PC-9 (cell line): ENCODE results near the gene ACSL5. TPM values are rescaled to one million over a fixed set of nuclear protein-coding genes. Genes with fewer than 3 reads are reported as not detected.

Experiments used
- Bru-seq: library from RNA; stranded (reverse); fragments of 400-500 nt; gene quantifications from one replicate; lab custom pipeline; 2021; lab: Mats Ljungman, UMichigan
- BruChase-seq, 2 experiments: library from RNA; stranded (reverse); fragments of 400-500 nt; gene quantifications; one replicate each; lab custom pipeline; 2021; lab: Mats Ljungman, UMichigan
- BruUV-seq: library from RNA; stranded (reverse); fragments of 400-500 nt; replicated peaks from 2 replicates; lab custom pipeline; 2021; lab: Mats Ljungman, UMichigan
- CTCF ChIA-PET: fragments of 300-600 bp; sonication (Branson Sonifier 250); formaldehyde crosslinking; loops from one replicate; lab custom pipeline; 2022; ENCODE audit warnings: antibody characterized with exemption; lab: Charles Lee
- POLR2A ChIA-PET: fragments of 300-600 bp; sonication (Branson Sonifier 250); formaldehyde crosslinking; loops from one replicate; lab custom pipeline; 2022; ENCODE audit warnings: antibody characterized with exemption; ENCODE audit not compliant: unreplicated experiment; lab: Charles Lee
- DNase-seq, 2 experiments: peaks; one replicate each; pipeline versions ENCODE4 v3.0.0 to v3.0.0-alpha.2; 2015 to 2022; ENCODE audit warnings: mixed read lengths in 1 of 2
- H2AFZ ChIP-seq: fragments of 200-600 bp; sonication (generic); 2 replicates; pipeline ENCODE4 v1.8.1; 2017; ENCODE audit warnings: antibody characterized with exemption
- H3F3A ChIP-seq: fragments of 200-600 bp; sonication (generic); 2 replicates; pipeline ENCODE4 v1.8.1; 2017; ENCODE audit warnings: antibody characterized with exemption, mild to moderate bottlenecking, low read depth; ENCODE audit not compliant: insufficient read depth
- H3K27ac ChIP-seq: fragments of 200-600 bp; sonication (generic); 2 replicates; pipeline ENCODE4 v1.6.1; 2016; ENCODE audit warnings: mixed run types
- H3K27me3 ChIP-seq: fragments of 200-600 bp; sonication (generic); 2 replicates; pipeline ENCODE4 v1.6.1; 2016; ENCODE audit warnings: low read depth, mixed run types; ENCODE audit not compliant: insufficient read depth
- H3K36me3 ChIP-seq: fragments of 200-600 bp; sonication (generic); 2 replicates; pipeline ENCODE4 v1.6.1; 2016; ENCODE audit warnings: low read depth, mixed run types
- H3K4me1 ChIP-seq: fragments of 200-600 bp; sonication (generic); replicated peaks from 2 replicates; pipeline ENCODE4 v1.6.1; 2016; ENCODE audit warnings: mixed run types; ENCODE audit not compliant: insufficient read depth
- H3K4me2 ChIP-seq: fragments of 200-600 bp; sonication (generic); 2 replicates; pipeline ENCODE4 v1.6.1; 2017; ENCODE audit warnings: mixed run types
- H3K4me3 ChIP-seq: fragments of 200-600 bp; sonication (generic); 2 replicates; pipeline ENCODE4 v1.6.1; 2016; ENCODE audit warnings: mixed run types
- H3K79me2 ChIP-seq: fragments of 200-600 bp; sonication (generic); 2 replicates; pipeline ENCODE4 v1.6.1; 2017; ENCODE audit warnings: low read depth, mixed run types
- H3K9me2 ChIP-seq: fragments of 200-600 bp; sonication (generic); 2 replicates; pipeline ENCODE4 v1.8.1; 2017; ENCODE audit warnings: mild to moderate bottlenecking; ENCODE audit not compliant: insufficient read depth
- H3K9me3 ChIP-seq: fragments of 200-600 bp; sonication (generic); 2 replicates; pipeline ENCODE4 v1.8.1; 2016; ENCODE audit warnings: low read depth; ENCODE audit not compliant: insufficient read depth
- H4K20me1 ChIP-seq: fragments of 200-600 bp; sonication (generic); 2 replicates; pipeline ENCODE4 v1.8.1; 2017; ENCODE audit not compliant: insufficient read depth
- CTCF ChIP-seq: fragments of 200-600 bp; sonication (generic); conservative IDR thresholded peaks from 2 replicates; pipeline ENCODE4 v1.6.1; 2017; ENCODE audit warnings: mixed run types, antibody characterized with exemption, mild to moderate bottlenecking, moderate library complexity
- EZH2 ChIP-seq: fragments of 200-600 bp; sonication (generic); IDR thresholded peaks from 2 replicates; pipeline ENCODE4 v1.8.0; 2017; ENCODE audit warnings: antibody characterized with exemption, low read depth
- intact Hi-C: fragments of 100-400 bp; cut with micrococcal nuclease; formaldehyde crosslinking; loops from one replicate; pipeline ENCODE4 v1.10.0; 2022; ENCODE audit not compliant: unreplicated experiment
- long read RNA-seq: library from polyadenylated mRNA; stranded (forward); transcript quantifications from one replicate; pipeline ENCODE4 v2.0.0, GENCODE V29; 2022
- total RNA-seq: library from RNA; stranded (reverse); gene quantifications from 2 replicates; pipeline ENCODE4 v1.2.3, GENCODE V29; 2021

ACSL5 gene
- total RNA-seq (11.7 and 21.4 TPM in 2 replicates), Bru-seq, nascent RNA (percentile 57 among the genes with signal in this experiment), BruChase-seq, experiment 1, labeled RNA remaining after a 2-hour chase (percentile 50 among the genes with signal in this experiment), BruChase-seq, experiment 2, labeled RNA remaining after a 6-hour chase (percentile 63 among the genes with signal in this experiment)
- long read RNA-seq, transcript ACSL5-203 (21 exons, 3,353 nt), result major isoform, 49 of 60 reads
- long read RNA-seq, partial matches to known transcripts, result 5 of 60 reads
- long read RNA-seq, other reads (novel, unspliced or antisense), result 6 of 60 reads

- intact Hi-C loops, result no loop called here
- no peaks in the 10 kb centered on the region for H4K20me1 ChIP-seq
- peak within 1 kb of the TSS; percentile 92 for H3K27ac ChIP-seq
- H3K4me3 ChIP-seq, result no peak within 1 kb of the TSS
- POLR2A ChIA-PET, result interaction anchor here (0.7 kb wide), 1 partner anchor 50 kb away, joined by 8 read pairs; no protein-coding TSS in a partner anchor
- no peaks in the 10 kb centered on the region for H3K9me2 ChIP-seq
- no peak within 1 kb of the TSS for H2AFZ ChIP-seq
- no peaks in the 10 kb centered on the region for H3K27me3 ChIP-seq
- H3F3A ChIP-seq, result peaks cover 14% of the 10 kb centered on the region; the same call in 1 of the 2 replicates
- no peaks in the 10 kb centered on the region for H3K9me3 ChIP-seq
- peaks cover 42% of the 10 kb centered on the region for H3K4me1 ChIP-seq
- no peaks in the 10 kb centered on the region for H3K36me3 ChIP-seq
- TF ChIP-seq CTCF, result no peak
- no peak for TF ChIP-seq EZH2
- no peak for DNase-seq
- peaks cover 27% of the 10 kb centered on the region for H3K79me2 ChIP-seq
- no TSS peak for BruUV-seq
- CTCF ChIA-PET, result no interaction called here
- peak within 1 kb of the TSS; percentile 98 for H3K4me2 ChIP-seq
These were observed at the start of gene ACSL5 for GRCh38 chr10:112373912-112374338. TSS of gene ACSL5 (plus strand) at chr10:112374116. CDS start at chr10:112394947, 20,831 bp downstream.

- POLR2A ChIA-PET, result no interaction called here
- H2AFZ ChIP-seq, result no peak overlapping the region
- H3K4me3 ChIP-seq, result no peak overlapping the region
- H3K9me2 ChIP-seq, result no peaks in the 10 kb centered on the region
- H4K20me1 ChIP-seq, result no peaks in the 10 kb centered on the region
- CTCF ChIA-PET, result no interaction called here
- no peaks in the 10 kb centered on the region for H3K4me1 ChIP-seq
- no TSS peak for BruUV-seq
- H3F3A ChIP-seq, result no peaks in the 10 kb centered on the region
- H3K79me2 ChIP-seq, result no peaks in the 10 kb centered on the region
- intact Hi-C loops, result no loop called here
- H3K27me3 ChIP-seq, result no peaks in the 10 kb centered on the region
- H3K27ac ChIP-seq, result no peak overlapping the region
- H3K9me3 ChIP-seq, result no peaks in the 10 kb centered on the region
- no peaks in the 10 kb centered on the region for H3K36me3 ChIP-seq
- TF ChIP-seq EZH2, result no peak
- TF ChIP-seq CTCF, result no peak
- no peak overlapping the region for H3K4me2 ChIP-seq
- no peak for DNase-seq
These were observed 46.2 kb upstream of the ACSL5 start for GRCh38 chr10:112327678-112328077.

GRCh38 chr10:112330162-112330561, 43.8 kb upstream of the ACSL5 start:
- no peaks in the 10 kb centered on the region for H3F3A ChIP-seq
- no peak overlapping the region for H2AFZ ChIP-seq
- POLR2A ChIA-PET, result no interaction called here
- H3K36me3 ChIP-seq, result no peaks in the 10 kb centered on the region
- no peak overlapping the region for H3K27ac ChIP-seq
- TF ChIP-seq CTCF (no peak), EZH2 (no peak)
- no peaks in the 10 kb centered on the region for H3K9me2 ChIP-seq
- no peaks in the 10 kb centered on the region for H3K27me3 ChIP-seq
- CTCF ChIA-PET, result no interaction called here
- H3K79me2 ChIP-seq, result no peaks in the 10 kb centered on the region
- no peak overlapping the region for H3K4me2 ChIP-seq
- H3K4me1 ChIP-seq, result no peaks in the 10 kb centered on the region
- intact Hi-C loops, result no loop called here
- no peaks in the 10 kb centered on the region for H3K9me3 ChIP-seq
- no peaks in the 10 kb centered on the region for H4K20me1 ChIP-seq
- no TSS peak for BruUV-seq
- no peak overlapping the region for H3K4me3 ChIP-seq
- no peak for DNase-seq
